Suprapubic skin (tissue), 4 donors: ENCODE data around the gene RPS6KA2.

ENCODE experiments used
- EP300 ChIP-seq: sonication (generic); formaldehyde crosslinking; IDR thresholded peaks from one replicate; pipeline ENCODE4 v1.6.1; 2017; ENCODE audit warnings: antibody characterized with exemption
- POLR2AphosphoS5 ChIP-seq, 3 donors: sonication (generic); formaldehyde crosslinking; IDR thresholded peaks; one replicate each; pipeline ENCODE4 v1.6.1; 2017; ENCODE audit warnings: antibody characterized with exemption in 3 of 3
- TF ChIP-seq, protein P1 (sequence below), 2 donors: fragments of 200-600 bp in 1 of 2; fragments of 450-650 bp in 1 of 2; sonication (generic) in 1 of 2; IDR thresholded peaks; one replicate each; pipeline ENCODE4 v1.5.1; 2016 to 2019; ENCODE audit warnings: antibody characterized with exemption in 2 of 2, mild to moderate bottlenecking in 1 of 2, moderate library complexity in 1 of 2

- TF ChIP-seq, protein P1, sequence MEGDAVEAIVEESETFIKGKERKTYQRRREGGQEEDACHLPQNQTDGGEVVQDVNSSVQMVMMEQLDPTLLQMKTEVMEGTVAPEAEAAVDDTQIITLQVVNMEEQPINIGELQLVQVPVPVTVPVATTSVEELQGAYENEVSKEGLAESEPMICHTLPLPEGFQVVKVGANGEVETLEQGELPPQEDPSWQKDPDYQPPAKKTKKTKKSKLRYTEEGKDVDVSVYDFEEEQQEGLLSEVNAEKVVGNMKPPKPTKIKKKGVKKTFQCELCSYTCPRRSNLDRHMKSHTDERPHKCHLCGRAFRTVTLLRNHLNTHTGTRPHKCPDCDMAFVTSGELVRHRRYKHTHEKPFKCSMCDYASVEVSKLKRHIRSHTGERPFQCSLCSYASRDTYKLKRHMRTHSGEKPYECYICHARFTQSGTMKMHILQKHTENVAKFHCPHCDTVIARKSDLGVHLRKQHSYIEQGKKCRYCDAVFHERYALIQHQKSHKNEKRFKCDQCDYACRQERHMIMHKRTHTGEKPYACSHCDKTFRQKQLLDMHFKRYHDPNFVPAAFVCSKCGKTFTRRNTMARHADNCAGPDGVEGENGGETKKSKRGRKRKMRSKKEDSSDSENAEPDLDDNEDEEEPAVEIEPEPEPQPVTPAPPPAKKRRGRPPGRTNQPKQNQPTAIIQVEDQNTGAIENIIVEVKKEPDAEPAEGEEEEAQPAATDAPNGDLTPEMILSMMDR (IDR thresholded peaks at IDR 0.05), result no peak
- no peak for TF ChIP-seq POLR2AphosphoS5 (IDR thresholded peaks at IDR 0.05)
- no peak for TF ChIP-seq EP300
Measured at GRCh38 chr6:166440729-166441128, 186.3 kb downstream of the RPS6KA2 start.
